ENCODE measurements around the gene FBN2. TPM values are rescaled to one million over a fixed set of nuclear protein-coding genes. Genes with fewer than 3 reads are reported as not detected.

The FBN2 gene
- total RNA-seq, 4 donors from 2014 or later: 0.04 to 0.39 (median 0.15) TPM; not detected in 1

DNA sequence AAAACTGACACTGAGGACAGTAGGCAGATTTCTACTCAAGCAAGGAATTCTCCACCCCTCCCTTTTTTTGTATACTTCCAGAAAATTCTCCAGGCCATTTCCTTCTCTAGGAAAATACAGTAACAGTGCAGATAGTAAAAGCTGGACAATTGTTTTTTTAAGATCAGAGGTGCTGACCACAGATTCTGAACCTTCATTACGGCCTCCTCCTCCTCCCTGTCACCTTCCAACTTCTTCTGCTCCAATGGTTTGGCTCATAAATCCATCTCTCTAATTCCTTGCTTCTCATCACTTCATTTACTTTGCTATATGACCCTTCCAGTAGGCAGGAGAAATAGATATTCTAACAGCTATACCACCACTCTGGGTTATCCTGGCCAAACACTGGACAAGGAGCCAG, 220.6 kb downstream of the FBN2 start:
- WGBS, 2 donors: 89 to 90% methylated on average over 1 of the region's 1 CpG
- no peak for DNase-seq (ENCODE audit: low spot score in 2 of 2)
- TF ChIP-seq, protein P1, sequence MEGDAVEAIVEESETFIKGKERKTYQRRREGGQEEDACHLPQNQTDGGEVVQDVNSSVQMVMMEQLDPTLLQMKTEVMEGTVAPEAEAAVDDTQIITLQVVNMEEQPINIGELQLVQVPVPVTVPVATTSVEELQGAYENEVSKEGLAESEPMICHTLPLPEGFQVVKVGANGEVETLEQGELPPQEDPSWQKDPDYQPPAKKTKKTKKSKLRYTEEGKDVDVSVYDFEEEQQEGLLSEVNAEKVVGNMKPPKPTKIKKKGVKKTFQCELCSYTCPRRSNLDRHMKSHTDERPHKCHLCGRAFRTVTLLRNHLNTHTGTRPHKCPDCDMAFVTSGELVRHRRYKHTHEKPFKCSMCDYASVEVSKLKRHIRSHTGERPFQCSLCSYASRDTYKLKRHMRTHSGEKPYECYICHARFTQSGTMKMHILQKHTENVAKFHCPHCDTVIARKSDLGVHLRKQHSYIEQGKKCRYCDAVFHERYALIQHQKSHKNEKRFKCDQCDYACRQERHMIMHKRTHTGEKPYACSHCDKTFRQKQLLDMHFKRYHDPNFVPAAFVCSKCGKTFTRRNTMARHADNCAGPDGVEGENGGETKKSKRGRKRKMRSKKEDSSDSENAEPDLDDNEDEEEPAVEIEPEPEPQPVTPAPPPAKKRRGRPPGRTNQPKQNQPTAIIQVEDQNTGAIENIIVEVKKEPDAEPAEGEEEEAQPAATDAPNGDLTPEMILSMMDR (IDR thresholded peaks at IDR 0.05): no peak
- no peak for TF ChIP-seq POLR2A (IDR thresholded peaks at IDR 0.05)
- intact Hi-C loops (cut with DNase I; ENCODE audit: low total_unique reads): no loop called here
- no peak overlapping the region for H3K4me3 ChIP-seq (ENCODE audit: low read depth, poor library complexity, severe bottlenecking)

DNA sequence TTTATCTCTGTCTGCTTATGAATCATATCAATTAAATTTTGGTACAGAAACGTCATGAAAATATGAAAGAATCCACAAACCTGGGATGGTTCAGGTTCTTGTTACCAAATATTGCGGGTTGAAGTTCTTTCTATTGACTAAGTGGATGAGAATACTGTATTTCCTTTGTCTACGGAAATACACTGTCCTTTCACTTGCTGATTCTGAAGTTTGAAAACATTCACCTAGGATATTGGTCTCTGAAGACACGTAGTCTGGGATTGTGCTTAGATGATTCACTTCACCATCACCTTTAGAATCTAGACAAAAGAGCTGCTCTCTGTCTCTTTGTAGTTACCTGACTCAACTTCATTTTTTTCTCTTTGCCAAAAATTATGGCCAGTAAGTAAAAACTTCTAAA, 222.4 kb downstream of the FBN2 start:
- TF ChIP-seq POLR2A (IDR thresholded peaks at IDR 0.05): no peak
- TF ChIP-seq, protein P1 (IDR thresholded peaks at IDR 0.05): no peak
- intact Hi-C loops (cut with DNase I; ENCODE audit: low total_unique reads): no loop called here
- no peak for DNase-seq (ENCODE audit: low spot score in 2 of 2)
- no peak overlapping the region for H3K4me3 ChIP-seq (ENCODE audit: low read depth, poor library complexity, severe bottlenecking)
- 80 to 83% methylated on average over 4 of the region's 4 CpGs for WGBS, 2 donors

DNA sequence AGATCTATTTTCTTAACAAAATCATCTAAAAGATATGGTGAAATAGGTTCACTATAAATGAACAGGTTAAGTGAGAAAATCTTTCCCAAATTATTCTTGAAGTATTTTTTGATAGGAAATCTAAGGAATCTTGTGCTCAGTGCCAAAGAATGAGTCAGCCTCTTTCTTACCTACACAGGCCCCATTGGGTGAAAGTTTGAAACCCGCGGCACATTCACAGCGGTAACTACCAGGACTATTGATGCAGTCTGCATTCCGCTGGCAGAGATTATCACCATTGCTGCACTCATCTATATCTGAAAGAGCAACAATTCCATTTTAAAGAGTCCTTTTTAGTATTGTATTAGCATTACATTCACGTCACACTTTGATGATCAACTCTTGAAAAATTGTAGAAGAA, 232.7 kb downstream of the FBN2 start:
- WGBS, 2 donors: 77 to 90% methylated on average over 5 of the region's 5 CpGs
- intact Hi-C loops (cut with DNase I; ENCODE audit: low total_unique reads): no loop called here
- DNase-seq (ENCODE audit: low spot score in 2 of 2): no peak
- no peak for TF ChIP-seq POLR2A (IDR thresholded peaks at IDR 0.05)
- TF ChIP-seq, protein P1 (IDR thresholded peaks at IDR 0.05): no peak
- no peak overlapping the region for H3K4me3 ChIP-seq (ENCODE audit: low read depth, poor library complexity, severe bottlenecking)

DNA sequence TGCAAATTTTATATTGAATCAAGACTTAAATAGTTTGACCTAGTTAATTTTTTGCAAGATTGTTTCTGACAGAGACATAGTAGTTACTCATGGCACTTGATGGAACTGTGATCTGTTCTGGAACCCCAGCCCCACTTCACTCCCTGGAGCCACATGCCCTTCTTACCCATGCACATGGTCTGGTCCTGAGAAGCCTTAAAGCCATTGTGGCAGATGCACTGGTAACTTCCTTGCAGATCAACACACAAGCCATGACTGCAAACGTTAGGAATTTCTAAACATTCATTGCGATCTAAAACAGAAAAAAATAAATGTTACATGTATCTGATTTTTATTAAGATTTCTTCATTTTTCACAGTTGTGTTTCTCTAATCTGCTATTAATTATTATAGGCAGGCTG, 233.3 kb downstream of the FBN2 start:
- DNase-seq (ENCODE audit: low spot score in 2 of 2): no peak
- no peak overlapping the region for H3K4me3 ChIP-seq (ENCODE audit: low read depth, poor library complexity, severe bottlenecking)
- TF ChIP-seq POLR2A (IDR thresholded peaks at IDR 0.05): no peak
- TF ChIP-seq, protein P1 (IDR thresholded peaks at IDR 0.05): no peak
- 53 to 66% methylated on average over 2 of the region's 2 CpGs for WGBS, 2 donors
- intact Hi-C loops (cut with DNase I; ENCODE audit: low total_unique reads): no loop called here

DNA sequence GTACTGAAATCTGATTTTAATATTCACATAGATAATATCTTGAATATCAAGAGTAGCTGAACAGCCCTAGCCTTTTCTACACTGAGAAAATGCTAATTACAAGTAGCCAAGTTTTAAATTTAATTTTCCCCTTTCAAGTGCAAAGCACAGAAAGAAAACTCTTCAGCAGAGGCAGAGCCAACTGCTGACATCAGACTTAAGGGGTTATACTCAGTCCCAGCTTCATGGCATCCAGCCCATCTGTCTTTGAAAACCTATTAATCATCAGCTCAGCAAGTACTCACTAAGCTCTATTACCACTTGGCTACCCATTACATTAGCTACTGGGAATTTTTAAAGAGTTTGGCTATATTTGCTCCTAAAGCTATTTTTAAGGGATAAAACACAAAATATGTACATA, 234.0 kb downstream of the FBN2 start:
- DNase-seq (ENCODE audit: low spot score in 2 of 2): no peak
- TF ChIP-seq, protein P1 (IDR thresholded peaks at IDR 0.05): no peak
- TF ChIP-seq POLR2A (IDR thresholded peaks at IDR 0.05): no peak
- intact Hi-C loops (cut with DNase I; ENCODE audit: low total_unique reads): no loop called here
- no peak overlapping the region for H3K4me3 ChIP-seq (ENCODE audit: low read depth, poor library complexity, severe bottlenecking)

DNA sequence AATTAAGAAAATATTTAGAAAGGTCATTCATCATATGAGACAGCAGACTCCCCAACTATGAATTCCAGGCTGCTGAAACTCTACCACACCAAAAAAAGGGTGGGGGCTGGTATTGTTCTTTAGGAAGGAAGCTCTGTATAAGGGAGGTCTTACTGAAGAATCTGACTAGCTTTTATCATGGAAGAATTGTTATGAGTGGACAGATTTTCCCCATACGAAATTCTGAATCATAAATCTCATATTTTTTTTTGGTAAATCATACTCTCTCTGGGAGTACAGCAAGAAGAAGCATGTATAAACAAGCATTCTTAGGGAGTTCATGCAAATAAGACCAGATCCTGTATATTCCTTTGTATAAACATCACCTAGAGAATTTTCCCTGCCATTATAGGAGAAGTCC, 234.5 kb downstream of the FBN2 start:
- WGBS, 2 donors: 26 to 28% methylated on average over 1 of the region's 1 CpG
- intact Hi-C loops (cut with DNase I; ENCODE audit: low total_unique reads): no loop called here
- TF ChIP-seq, protein P1 (IDR thresholded peaks at IDR 0.05): no peak
- TF ChIP-seq POLR2A (IDR thresholded peaks at IDR 0.05): no peak
- no peak overlapping the region for H3K4me3 ChIP-seq (ENCODE audit: low read depth, poor library complexity, severe bottlenecking)
- DNase-seq (ENCODE audit: low spot score in 2 of 2): no peak

Measured in lower leg skin (tissue), 4 donors.